ENCODE results near the gene ACSBG1. TPM values are rescaled to one million over a fixed set of nuclear protein-coding genes. Genes with fewer than 3 reads are reported as not detected.

ACSBG1 gene
- total RNA-seq, 1 donor from 2014 or later = not detected

DNA sequence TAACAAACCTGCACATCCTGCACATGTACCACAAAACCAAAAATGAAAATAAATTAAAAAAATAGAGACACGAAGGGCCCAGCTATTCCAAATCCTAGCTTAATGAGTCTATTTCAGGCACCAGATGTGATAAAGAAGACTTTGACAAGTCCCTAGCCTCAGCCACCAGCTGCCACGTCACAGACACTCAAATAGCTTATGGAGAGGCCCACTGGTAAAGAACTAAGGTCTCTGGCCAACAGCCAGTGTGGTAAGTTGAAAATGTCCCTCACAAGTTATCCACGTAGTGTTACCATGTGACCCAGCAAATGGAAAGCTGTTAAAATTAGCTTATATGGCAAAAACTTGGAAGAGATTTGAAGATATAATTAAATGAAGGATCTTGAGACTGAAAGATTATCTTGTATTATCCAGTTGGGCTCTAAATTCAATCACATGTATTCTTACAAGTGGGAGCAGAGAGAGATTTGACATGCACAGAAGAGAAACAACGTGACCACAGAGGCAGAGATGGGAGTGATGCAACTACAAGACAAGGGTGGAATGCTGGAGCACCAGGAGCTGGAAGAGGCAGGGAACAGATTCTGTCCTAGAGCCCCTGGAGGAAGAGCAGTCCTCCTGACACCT is 10.9 kb downstream of the ACSBG1 start:
- DNase-seq (ENCODE audit: low spot score, unreplicated experiment) = no peak
- Mint-ChIP-seq H3K27ac (no peak overlapping the region), H3K4me3 (ENCODE audit: low read depth) (no peak overlapping the region), H3K36me3 (ENCODE audit: insufficient read depth) (no peaks in the 10 kb centered on the region), H3K9me3 (ENCODE audit: low read depth) (peaks cover 6% of the 10 kb centered on the region), H3K4me1 (ENCODE audit: low read depth) (peaks cover 7% of the 10 kb centered on the region), H3K27me3 (peaks cover 2% of the 10 kb centered on the region)
- TF ChIP-seq, protein P1, sequence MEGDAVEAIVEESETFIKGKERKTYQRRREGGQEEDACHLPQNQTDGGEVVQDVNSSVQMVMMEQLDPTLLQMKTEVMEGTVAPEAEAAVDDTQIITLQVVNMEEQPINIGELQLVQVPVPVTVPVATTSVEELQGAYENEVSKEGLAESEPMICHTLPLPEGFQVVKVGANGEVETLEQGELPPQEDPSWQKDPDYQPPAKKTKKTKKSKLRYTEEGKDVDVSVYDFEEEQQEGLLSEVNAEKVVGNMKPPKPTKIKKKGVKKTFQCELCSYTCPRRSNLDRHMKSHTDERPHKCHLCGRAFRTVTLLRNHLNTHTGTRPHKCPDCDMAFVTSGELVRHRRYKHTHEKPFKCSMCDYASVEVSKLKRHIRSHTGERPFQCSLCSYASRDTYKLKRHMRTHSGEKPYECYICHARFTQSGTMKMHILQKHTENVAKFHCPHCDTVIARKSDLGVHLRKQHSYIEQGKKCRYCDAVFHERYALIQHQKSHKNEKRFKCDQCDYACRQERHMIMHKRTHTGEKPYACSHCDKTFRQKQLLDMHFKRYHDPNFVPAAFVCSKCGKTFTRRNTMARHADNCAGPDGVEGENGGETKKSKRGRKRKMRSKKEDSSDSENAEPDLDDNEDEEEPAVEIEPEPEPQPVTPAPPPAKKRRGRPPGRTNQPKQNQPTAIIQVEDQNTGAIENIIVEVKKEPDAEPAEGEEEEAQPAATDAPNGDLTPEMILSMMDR (IDR thresholded peaks at IDR 0.05; ENCODE audit: unreplicated experiment) = no peak

DNA sequence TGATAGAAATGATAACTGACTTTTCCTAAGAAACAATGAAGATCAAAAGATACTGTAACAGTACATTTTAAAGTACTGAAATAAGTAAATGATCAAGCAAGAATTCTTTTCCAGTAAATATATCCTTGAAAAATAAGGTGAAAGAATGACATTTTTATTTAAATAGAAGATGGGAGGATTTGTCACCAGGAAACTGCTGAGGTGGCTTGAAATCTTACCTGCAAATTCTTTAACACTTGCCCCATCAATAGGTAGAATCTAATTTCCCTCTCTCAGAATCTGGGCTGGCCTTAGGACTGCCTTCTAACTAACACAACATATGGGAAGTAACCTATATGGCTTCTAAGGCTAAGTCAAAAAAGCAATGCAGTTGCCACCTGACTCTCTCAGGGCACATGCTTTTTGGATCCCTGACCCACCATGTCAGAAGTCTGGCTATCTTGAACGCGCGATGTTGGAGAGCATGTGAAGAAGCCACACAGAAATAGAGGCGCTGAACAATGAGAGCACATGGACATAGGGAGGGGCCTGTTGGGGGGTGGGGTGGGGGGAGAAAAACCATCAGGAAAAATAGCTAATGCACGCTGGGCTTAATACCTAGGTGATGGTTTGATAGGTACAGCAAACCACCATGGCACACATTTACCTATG is 11.5 kb downstream of the ACSBG1 start:
- no peaks in the 10 kb centered on the region for H3K36me3 Mint-ChIP-seq (ENCODE audit: insufficient read depth)
- peaks cover 7% of the 10 kb centered on the region for H3K4me1 Mint-ChIP-seq (ENCODE audit: low read depth)
- H3K27me3 Mint-ChIP-seq = peaks cover 2% of the 10 kb centered on the region
- no peak overlapping the region for H3K27ac Mint-ChIP-seq
- peaks cover 6% of the 10 kb centered on the region for H3K9me3 Mint-ChIP-seq (ENCODE audit: low read depth)
- DNase-seq (ENCODE audit: low spot score, unreplicated experiment) = no peak
- TF ChIP-seq, protein P1 (IDR thresholded peaks at IDR 0.05; ENCODE audit: unreplicated experiment) = no peak
- H3K4me3 Mint-ChIP-seq (ENCODE audit: low read depth) = no peak overlapping the region

DNA sequence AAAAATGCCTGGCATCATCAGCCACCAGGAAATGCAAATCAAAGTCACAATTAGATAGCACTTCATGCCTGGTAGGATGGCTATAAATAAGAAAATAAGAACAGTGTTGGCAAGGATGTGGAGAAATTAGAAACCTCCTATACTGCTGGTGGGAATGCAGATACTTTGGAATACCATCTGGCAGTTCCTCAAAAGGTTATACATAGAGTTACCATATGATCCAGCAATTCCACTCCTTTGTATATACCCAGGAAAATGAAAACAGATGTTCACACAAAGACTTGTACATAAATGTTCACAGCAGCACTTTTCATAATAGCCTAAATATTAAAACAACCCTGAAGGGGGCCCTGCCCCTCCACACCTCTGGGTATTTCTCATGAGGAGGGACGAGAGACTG is 13.7 kb downstream of the ACSBG1 start:
- Mint-ChIP-seq H3K9me3 (ENCODE audit: low read depth) (peaks cover 3% of the 10 kb centered on the region), H3K36me3 (ENCODE audit: insufficient read depth) (no peaks in the 10 kb centered on the region), H3K27ac (no peak overlapping the region), H3K4me1 (ENCODE audit: low read depth) (peaks cover 7% of the 10 kb centered on the region), H3K27me3 (peaks cover 5% of the 10 kb centered on the region), H3K4me3 (ENCODE audit: low read depth) (no peak overlapping the region)
- no peak for DNase-seq (ENCODE audit: low spot score, unreplicated experiment)
- TF ChIP-seq, protein P1 (IDR thresholded peaks at IDR 0.05; ENCODE audit: unreplicated experiment) = no peak

DNA sequence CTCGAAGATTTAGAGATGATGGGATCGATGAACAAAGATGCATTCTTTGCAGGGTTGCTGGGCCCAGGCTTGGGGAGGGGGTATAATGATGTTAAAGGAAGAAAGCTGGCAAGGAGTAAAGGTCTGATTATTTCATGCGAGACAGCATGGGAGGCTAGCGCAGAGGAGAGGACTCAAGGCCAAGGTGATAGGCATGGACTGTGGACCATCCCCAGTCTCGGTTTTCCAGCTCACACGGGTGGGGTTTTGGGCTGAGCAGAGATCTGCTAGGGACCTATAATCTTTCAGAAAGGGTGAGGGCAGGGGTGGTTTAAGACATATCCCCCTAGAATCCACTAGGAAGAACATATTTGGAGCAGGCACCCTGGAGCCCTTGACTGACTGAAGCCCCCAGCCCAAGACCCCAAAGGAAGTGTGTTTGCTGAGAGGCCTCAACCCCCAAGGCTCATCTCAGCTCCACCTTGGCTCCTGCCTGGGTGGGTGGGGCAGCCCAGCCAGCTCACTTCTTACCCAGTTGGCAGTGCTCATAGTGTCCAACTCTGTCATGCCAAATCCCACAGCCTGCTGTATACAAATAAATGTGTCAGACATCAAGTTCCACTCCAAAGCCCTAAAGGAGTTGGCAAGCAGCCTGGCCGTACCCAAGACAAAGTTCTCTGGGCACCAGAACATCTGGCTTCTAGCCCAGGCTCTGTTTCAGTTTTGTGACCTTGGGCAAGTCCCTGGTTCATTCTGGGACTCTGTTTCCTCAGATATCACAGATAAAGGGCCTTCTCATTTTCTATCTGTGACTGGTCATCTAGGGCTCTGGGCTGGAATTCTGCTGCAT is 17.9 kb downstream of the ACSBG1 start:
- Mint-ChIP-seq H3K27me3 (peaks cover 9% of the 10 kb centered on the region), H3K4me1 (ENCODE audit: low read depth) (peaks cover 7% of the 10 kb centered on the region), H3K36me3 (ENCODE audit: insufficient read depth) (no peaks in the 10 kb centered on the region), H3K27ac (no peak overlapping the region), H3K4me3 (ENCODE audit: low read depth) (no peak overlapping the region), H3K9me3 (ENCODE audit: low read depth) (no peaks in the 10 kb centered on the region)
- DNase-seq (ENCODE audit: low spot score, unreplicated experiment) = no peak
- TF ChIP-seq, protein P1 (IDR thresholded peaks at IDR 0.05; ENCODE audit: unreplicated experiment) = no peak

DNA sequence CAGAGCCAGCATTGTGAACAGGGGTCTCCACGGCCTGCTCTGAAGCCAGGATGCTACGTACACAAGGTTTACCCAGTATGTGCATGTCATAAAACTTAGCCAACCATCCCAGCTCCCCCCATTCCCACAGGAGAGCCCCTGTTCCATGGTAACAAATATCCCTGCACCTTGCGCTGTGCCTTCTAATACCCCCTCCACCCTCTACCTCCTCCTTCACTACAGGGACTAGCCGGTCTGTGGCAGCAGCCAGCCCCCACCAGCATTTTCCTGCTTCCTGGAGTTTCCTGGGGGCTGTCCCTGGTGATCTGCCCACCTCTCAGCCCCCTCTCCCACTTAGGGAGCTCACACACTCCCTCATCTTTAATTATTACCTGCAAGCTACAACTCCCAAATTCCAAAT is 20.4 kb downstream of the ACSBG1 start:
- Mint-ChIP-seq H3K27ac (no peak overlapping the region), H3K27me3 (peaks cover 7% of the 10 kb centered on the region), H3K36me3 (ENCODE audit: insufficient read depth) (no peaks in the 10 kb centered on the region), H3K4me1 (ENCODE audit: low read depth) (peaks cover 13% of the 10 kb centered on the region), H3K4me3 (ENCODE audit: low read depth) (no peak overlapping the region), H3K9me3 (ENCODE audit: low read depth) (no peaks in the 10 kb centered on the region)
- TF ChIP-seq, protein P1 (IDR thresholded peaks at IDR 0.05; ENCODE audit: unreplicated experiment) = no peak
- no peak for DNase-seq (ENCODE audit: low spot score, unreplicated experiment)
